Mononuclear cell (primary cell): ENCODE data around the gene FITM1. TPM values are rescaled to one million over a fixed set of nuclear protein-coding genes. Genes with fewer than 3 reads are reported as not detected.

Experiments used
- H3K27me3 ChIP-seq: 2 replicates; pipeline ENCODE4 v1.6.0; 2011; ENCODE audit warnings: low read length, control low read depth; ENCODE audit not compliant: insufficient read depth
- H3K4me1 ChIP-seq: 2 replicates; pipeline ENCODE4 v1.5.1; 2011; ENCODE audit warnings: mild to moderate bottlenecking, low read length, control low read depth; ENCODE audit not compliant: insufficient read depth
- H3K4me3 ChIP-seq: 2 replicates; pipeline ENCODE4 v1.5.1; 2011; ENCODE audit warnings: mild to moderate bottlenecking, low read length, moderate library complexity
- H3K9me3 ChIP-seq: 2 replicates; pipeline ENCODE4 v1.5.1; 2011; ENCODE audit warnings: low read depth, mild to moderate bottlenecking, control low read depth, low read length
- total RNA-seq: library from RNA; depleted of rRNA; stranded (reverse); fragments of >200 nt; gene quantifications from one replicate; pipeline ENCODE4 v1.2.3, GENCODE V29; 2012

FITM1 gene
- total RNA-seq, 1 donor, result 0.42 TPM

DNA sequence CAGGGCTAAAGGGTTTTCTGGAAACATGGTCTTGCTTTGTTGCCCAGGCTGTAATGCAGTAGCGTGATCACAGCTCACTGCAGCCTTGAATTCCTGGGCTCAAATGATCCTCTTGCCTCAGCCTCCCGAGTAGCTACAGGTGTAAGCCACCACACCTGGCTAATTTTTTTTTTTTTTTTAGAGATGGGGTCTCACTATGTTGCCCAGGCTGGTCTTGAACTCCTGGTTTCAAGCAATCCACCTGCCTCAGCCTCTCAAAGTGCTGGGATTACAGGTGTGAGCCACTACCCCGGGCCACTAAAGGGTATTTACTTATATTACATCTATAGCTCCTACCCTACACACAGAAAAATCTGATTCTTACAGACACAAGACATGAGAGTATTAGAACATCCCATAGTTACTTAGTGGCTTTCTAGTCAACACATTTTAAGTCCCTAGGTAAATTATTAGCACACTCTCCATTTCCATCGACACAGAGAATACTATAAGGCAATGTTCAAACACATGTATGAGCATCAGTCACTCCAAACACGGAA lies 22.1 kb upstream of the FITM1 start:
- H3K27me3 ChIP-seq, result no peaks in the 10 kb centered on the region
- H3K9me3 ChIP-seq, result no peaks in the 10 kb centered on the region
- H3K4me3 ChIP-seq, result no peak overlapping the region
- H3K4me1 ChIP-seq, result peaks cover 22% of the 10 kb centered on the region

DNA sequence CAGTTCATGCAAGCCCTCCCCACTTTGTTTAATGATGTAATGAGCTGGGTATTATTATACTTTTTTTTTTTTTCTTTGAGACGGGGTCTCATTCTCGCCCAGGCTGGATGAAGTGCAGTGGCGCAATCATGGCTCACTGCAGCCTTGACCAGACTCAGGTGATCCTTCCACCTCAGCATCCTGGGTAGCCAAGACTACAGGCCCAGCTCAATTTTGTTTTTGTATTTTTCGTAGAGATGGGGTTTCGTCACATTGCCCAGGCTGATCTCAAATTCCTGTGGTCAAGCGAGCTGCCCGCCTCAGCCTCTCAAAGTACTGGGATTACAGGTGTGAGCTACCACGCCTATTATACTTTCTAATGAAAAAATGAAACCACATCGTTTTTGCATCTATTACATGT lies 20.4 kb upstream of the FITM1 start:
- Histone ChIP-seq H3K27me3 (no peaks in the 10 kb centered on the region), H3K4me3 (no peak overlapping the region), H3K9me3 (no peaks in the 10 kb centered on the region), H3K4me1 (peaks cover 25% of the 10 kb centered on the region)

DNA sequence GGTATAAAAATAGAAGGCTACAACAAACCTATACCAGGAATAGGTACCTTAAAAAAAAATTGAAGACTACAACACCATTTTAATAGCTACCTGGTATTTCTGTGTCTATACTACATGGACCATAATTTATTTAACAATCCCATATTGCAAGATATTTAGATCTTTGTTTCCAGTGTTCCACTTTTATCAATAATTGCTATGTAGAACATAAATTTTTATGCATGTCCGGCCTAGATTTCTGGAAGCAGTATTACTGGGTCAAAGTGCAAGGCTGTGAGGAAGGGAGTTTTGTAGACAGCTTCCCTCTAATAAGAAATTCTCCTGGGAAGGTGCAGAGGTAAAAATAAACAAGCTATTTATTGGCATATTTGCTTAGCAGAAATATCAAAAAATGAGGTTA lies 19.9 kb upstream of the FITM1 start:
- Histone ChIP-seq H3K4me3 (no peak overlapping the region), H3K9me3 (no peaks in the 10 kb centered on the region), H3K4me1 (peaks cover 27% of the 10 kb centered on the region), H3K27me3 (no peaks in the 10 kb centered on the region)

DNA sequence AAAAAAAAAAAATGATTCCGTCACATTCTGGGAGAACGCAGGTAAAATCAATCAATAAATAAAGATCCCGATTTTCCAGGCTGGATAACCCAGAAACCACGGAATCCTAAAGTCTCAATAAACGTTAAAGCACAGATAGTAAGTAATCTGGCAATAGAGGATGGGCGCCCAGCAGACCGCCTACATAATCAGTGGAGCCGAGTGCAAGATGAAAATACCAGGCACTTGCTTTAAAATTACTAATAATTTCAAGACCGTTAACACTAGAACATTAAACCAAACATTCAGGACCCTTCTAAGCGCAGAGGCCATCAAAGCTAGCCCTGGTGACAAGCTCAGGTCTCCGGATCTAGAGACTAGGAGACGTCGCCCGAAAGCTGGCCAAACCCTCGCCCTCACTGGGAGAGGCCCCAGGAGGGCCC lies 17.1 kb upstream of the FITM1 start:
- Histone ChIP-seq H3K9me3 (no peaks in the 10 kb centered on the region), H3K4me1 (peaks cover 41% of the 10 kb centered on the region), H3K4me3 (peak overlapping the region; percentile 87), H3K27me3 (no peaks in the 10 kb centered on the region)

DNA sequence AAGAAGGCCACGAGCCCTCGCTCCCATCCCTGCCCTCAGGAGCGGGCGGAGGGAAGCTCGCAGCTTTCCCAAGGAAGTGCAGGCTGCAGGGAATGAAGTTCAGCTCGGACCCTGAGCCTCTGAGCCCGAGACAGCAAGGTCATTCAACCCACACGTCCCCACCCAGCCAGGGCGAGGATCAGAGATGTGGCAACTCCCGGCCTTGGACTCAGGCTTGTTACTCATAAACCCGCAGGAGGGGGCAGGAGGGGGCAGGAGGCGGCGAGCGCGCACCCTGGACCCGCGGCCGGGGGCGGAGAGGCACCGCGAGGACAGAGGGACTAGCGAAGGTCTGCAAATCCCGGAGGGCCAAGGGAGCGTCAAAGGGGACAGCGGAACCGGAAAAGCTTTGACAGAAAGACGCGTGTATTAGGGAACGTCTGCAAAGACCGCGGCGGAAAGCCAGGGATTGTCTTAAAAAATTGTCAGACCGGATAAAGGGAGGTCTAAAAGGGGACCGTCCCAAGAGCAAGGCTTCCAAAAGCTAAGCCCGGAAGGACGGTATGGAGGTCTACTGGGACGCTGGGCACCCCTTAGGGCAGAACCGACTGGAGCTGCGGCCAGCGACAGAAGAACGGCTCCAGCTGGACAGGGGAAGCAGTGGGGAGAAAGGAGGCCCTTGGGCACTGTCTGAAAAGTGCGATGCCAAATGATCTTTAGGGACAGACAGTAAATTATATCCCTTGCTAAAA lies 16.5 kb upstream of the FITM1 start:
- H3K4me3 ChIP-seq, result peak overlapping the region; percentile 87
- H3K4me1 ChIP-seq, result peaks cover 35% of the 10 kb centered on the region
- H3K9me3 ChIP-seq, result no peaks in the 10 kb centered on the region
- no peaks in the 10 kb centered on the region for H3K27me3 ChIP-seq

DNA sequence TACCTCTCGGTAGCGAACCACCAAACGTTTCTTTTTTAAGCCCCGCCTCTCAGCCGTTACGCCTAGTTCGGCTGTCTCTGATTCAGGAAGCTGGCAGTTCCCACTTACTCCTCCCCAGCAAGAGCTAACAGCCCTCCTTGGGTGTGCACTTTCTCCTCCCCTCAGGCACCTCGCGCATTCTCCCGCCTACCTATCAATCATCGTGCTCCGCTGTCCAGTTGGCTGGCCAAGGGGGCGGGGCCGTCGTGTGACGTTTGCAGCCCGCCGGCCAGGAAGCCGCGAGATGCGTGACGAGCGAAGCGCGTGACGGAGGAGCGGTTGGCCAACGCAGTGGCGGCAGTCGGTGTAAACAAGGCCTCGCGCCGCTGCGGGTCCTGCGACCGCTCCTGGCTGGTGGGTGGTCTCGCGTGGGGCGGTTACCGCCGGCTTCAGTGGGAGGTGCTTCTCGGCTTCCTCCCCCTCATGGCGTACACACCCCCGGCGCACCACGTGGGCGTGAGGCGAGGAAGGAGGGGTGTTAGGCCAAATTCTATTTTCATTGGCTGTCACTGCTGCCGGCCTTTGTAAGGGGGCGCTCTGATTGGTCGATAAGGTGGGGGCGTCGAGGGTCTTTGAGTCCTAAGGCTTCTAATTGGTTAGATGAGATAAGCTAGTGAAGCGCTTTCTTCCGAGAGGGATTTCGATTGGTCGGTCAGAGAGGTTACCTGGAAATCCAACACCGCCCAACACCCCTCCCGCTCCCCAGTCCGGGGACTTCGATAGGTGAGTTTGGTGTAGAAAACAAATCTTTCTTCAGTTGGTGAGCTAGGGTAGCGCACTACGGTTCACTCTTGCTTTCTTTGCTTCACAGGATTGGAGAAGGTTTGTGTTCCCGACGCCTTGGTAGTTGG lies 15.7 kb upstream of the FITM1 start, which contains the start of the genes DCAF11 and NRL:
Gene DCAF11 (plus strand): TSS at position 246 of the 890 bp plus-strand sequence. CDS start 818 bp downstream, outside the sequence.
Gene NRL (minus strand): TSS at position 418 of the 890 bp plus-strand sequence. CDS start 32,101 bp downstream, outside the sequence.
- no peaks in the 10 kb centered on the region for H3K27me3 ChIP-seq
- H3K4me1 ChIP-seq, result peaks cover 30% of the 10 kb centered on the region
- no peaks in the 10 kb centered on the region for H3K9me3 ChIP-seq
- peak within 1 kb of the TSS; percentile 87 for H3K4me3 ChIP-seq

DNA sequence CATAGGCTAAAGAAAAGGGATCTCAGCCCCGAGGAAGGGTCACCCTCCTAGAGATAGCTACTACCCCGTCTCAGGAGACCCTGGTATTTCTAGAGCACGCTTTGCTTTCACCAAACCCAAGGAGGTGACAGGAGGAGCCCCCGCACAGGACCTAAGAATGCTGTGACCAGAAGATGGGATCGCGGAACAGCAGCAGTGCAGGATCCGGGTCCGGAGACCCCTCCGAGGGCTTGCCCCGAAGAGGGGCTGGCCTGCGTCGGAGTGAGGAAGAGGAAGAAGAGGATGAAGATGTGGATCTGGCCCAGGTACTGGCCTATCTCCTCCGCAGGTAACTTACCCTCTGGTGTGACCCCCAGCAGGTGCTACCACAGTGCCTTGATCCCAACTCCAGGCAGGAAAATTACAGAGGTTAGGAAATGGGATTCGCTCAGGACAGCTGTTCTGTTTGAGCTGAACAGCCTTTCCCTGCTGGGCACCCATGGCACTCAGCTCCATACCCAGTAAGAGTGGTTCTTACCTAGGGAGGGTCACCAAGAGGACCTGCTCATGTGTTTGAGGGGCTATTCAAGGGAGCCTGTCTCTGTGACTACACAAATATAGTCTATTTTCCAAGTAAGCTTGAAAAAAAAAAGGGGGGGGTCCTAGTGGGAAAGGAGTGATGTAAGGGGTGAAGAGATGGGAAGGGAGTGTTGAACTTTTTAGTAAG lies 14.9 kb upstream of the FITM1 start:
- peaks cover 27% of the 10 kb centered on the region for H3K4me1 ChIP-seq
- peak overlapping the region; percentile 87 for H3K4me3 ChIP-seq
- H3K9me3 ChIP-seq, result no peaks in the 10 kb centered on the region
- H3K27me3 ChIP-seq, result no peaks in the 10 kb centered on the region

DNA sequence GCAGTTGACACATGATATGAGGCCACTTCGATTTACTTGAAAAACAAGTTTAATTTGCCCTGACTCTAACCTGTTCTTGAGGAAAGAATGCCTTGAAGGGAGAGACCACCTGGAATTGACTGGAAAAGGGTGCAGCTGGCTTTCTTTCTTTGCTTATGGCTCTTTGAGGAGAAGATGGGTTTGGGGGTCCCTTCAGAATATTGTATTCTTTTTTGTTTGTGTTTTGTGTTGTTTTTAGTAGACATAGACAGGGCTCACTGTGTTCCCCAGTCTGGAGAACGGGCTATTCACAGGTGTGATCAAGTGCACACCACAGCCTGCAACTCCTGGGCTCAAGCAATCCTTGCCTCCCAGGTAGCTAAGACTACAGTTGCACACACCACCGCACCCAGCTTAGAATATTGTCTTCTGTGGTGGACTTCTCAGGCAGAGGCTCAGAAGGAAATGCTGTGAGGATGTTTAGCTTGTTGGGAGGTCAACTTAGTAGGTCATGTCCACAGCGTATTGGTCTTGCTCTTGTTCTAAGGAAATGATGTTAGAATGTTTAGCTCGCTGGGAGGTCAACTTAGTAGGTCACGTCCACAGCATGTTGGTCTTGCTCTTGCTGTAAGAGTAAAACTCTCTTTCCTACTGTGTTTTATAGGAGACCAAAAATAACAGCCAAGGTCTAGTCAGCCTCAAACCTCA lies 14.2 kb upstream of the FITM1 start:
- H3K4me3 ChIP-seq, result peak overlapping the region; percentile 87

DNA sequence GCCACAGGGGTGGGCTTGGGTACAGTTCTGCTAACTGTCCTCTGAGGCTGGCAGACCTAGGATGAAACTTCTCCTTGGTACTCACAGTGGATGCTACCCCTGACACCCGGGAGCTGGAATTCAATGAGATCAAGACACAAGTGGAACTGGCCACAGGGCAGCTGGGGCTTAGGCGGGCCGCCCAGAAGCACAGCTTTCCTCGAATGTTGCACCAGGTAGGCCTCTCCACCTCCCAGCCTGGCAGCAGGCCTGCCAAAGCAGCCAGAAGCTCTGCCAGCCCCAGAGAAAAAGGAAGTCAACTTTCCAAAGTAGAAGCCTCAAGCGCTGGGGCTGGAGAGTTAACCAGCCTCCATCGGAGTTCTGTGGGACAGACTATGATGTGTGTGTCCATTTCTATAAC lies 13.3 kb upstream of the FITM1 start:
- H3K9me3 ChIP-seq, result no peaks in the 10 kb centered on the region
- no peaks in the 10 kb centered on the region for H3K27me3 ChIP-seq
- peaks cover 27% of the 10 kb centered on the region for H3K4me1 ChIP-seq
- H3K4me3 ChIP-seq, result no peak overlapping the region

More for the DNA sequence above, 14.2 kb upstream of the FITM1 start:
- Histone ChIP-seq H3K27me3 (no peaks in the 10 kb centered on the region), H3K4me1 (peaks cover 27% of the 10 kb centered on the region), H3K9me3 (no peaks in the 10 kb centered on the region)

DNA sequence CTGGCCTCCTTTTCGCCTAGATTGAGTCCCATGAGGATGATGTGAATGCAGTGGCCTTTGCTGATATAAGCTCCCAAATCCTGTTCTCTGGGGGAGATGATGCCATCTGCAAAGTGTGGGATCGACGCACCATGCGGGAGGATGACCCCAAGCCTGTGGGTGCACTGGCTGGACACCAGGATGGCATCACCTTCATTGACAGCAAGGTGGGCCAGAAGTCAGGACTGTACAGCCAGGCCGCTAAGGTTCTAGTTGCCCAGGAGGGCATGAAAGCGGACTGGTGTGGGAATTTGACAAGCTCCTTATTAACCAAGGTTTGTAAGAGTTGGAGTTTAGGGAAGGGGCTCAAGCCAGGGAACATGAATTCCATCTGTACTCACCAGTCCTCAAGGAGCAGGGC lies 10.8 kb upstream of the FITM1 start:
- H3K9me3 ChIP-seq, result no peaks in the 10 kb centered on the region
- H3K27me3 ChIP-seq, result no peaks in the 10 kb centered on the region
- peaks cover 21% of the 10 kb centered on the region for H3K4me1 ChIP-seq
- no peak overlapping the region for H3K4me3 ChIP-seq

DNA sequence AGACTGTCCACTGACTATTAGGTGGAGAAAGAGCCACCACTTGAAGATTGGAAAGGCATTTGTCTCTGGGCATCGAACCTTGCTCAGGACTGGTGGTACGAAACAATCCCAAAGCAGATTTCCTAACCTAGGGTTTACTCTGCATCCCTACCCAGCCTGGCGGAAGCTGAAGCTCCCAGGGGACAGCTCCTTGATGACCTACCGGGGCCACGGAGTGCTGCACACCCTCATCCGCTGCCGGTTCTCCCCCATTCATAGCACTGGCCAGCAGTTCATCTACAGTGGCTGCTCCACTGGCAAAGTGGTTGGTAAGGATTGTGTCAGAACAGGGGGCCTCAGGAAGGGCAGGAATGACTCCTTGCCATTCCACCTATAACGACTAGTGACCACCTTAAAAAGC lies 9.2 kb upstream of the FITM1 start:
- no peak overlapping the region for H3K4me3 ChIP-seq
- H3K4me1 ChIP-seq, result peaks cover 12% of the 10 kb centered on the region
- no peaks in the 10 kb centered on the region for H3K27me3 ChIP-seq
- no peaks in the 10 kb centered on the region for H3K9me3 ChIP-seq

DNA sequence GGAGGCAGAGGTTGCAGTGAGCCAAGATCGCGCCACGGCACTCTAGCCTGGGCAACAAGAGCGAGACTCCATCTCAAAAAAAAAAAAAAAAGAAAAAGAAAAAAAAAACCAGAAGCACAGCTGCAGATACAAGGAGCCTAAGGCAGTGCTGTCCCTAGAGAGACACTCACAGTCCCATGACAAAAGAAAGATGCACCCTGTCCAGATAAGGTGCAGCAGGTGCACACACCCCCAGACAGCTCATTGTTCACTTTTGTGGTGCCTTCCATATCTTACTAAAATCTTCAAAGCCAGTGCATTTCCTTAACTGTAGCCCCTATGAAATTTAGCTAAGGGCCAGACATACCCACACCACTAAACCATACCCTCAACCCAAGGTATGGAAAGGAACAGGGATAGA lies 8.0 kb upstream of the FITM1 start:
- Histone ChIP-seq H3K27me3 (no peaks in the 10 kb centered on the region), H3K9me3 (no peaks in the 10 kb centered on the region), H3K4me1 (no peaks in the 10 kb centered on the region), H3K4me3 (no peak overlapping the region)

DNA sequence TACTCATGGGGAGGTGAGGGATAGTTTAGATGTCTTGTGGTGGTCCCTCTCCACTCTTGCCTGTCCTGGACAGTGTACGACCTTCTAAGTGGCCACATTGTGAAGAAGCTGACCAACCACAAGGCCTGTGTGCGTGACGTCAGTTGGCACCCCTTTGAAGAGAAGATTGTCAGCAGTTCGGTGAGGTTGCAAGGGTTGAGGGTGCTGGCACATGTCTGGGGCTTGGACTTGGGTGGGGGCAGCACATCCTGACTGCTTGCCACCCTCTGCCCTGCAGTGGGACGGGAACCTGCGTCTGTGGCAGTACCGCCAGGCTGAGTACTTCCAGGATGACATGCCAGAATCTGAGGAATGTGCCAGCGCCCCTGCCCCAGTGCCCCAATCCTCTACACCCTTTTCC lies 7.6 kb upstream of the FITM1 start:
- Histone ChIP-seq H3K27me3 (no peaks in the 10 kb centered on the region), H3K4me1 (no peaks in the 10 kb centered on the region), H3K4me3 (no peak overlapping the region), H3K9me3 (no peaks in the 10 kb centered on the region)
